PC-9 (cell line): Measurements from ENCODE around the gene SRPK2.

Experiments used
- EZH2 ChIP-seq: fragments of 200-600 bp; sonication (generic); IDR thresholded peaks from 2 replicates; pipeline ENCODE4 v1.8.0; 2017; ENCODE audit warnings: antibody characterized with exemption, low read depth
- TF ChIP-seq, protein P1 (sequence below): fragments of 200-600 bp; sonication (generic); conservative IDR thresholded peaks from 2 replicates; pipeline ENCODE4 v1.6.1; 2017; ENCODE audit warnings: mixed run types, antibody characterized with exemption, mild to moderate bottlenecking, moderate library complexity

- TF ChIP-seq, protein P1, sequence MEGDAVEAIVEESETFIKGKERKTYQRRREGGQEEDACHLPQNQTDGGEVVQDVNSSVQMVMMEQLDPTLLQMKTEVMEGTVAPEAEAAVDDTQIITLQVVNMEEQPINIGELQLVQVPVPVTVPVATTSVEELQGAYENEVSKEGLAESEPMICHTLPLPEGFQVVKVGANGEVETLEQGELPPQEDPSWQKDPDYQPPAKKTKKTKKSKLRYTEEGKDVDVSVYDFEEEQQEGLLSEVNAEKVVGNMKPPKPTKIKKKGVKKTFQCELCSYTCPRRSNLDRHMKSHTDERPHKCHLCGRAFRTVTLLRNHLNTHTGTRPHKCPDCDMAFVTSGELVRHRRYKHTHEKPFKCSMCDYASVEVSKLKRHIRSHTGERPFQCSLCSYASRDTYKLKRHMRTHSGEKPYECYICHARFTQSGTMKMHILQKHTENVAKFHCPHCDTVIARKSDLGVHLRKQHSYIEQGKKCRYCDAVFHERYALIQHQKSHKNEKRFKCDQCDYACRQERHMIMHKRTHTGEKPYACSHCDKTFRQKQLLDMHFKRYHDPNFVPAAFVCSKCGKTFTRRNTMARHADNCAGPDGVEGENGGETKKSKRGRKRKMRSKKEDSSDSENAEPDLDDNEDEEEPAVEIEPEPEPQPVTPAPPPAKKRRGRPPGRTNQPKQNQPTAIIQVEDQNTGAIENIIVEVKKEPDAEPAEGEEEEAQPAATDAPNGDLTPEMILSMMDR: no peak
- no peak for TF ChIP-seq EZH2
Measured at GRCh38 chr7:105139381-105139780, 249.3 kb downstream of the SRPK2 start.
